GM18520 (cell line): ENCODE measurements around the gene PTP4A2.
"Not testable (repeated sequence)": the region's sequence is repeated elsewhere in the genome, so short reads cannot be mapped to it uniquely, and the experiment has no call there.

Source experiments
- ATAC-seq: cut with Tn5 transposase; IDR thresholded peaks from one replicate; pipeline ENCODE4 v1.9.1; 2021; ENCODE audit not compliant: unreplicated experiment

PTP4A2 gene

DNA sequence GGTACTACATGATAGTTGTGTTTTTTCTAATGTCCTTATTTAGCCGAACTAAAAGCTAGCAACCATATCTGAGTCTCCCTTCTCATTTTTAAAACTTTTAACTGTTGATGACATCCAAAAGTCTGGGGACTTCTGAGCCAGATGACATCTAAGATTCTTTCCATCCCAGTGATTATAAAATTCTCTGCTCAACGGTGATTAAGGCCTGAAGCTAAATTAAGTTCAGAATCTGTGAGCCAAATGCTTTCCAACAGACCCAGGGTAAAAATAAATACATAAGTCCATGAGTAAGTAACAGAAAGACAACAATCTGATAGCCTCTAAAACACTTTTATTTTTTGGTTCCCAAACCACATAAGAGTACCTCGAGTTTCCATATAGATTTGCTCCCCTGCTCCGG, 13.1 kb upstream of the PTP4A2 start:
- no peak for ATAC-seq

DNA sequence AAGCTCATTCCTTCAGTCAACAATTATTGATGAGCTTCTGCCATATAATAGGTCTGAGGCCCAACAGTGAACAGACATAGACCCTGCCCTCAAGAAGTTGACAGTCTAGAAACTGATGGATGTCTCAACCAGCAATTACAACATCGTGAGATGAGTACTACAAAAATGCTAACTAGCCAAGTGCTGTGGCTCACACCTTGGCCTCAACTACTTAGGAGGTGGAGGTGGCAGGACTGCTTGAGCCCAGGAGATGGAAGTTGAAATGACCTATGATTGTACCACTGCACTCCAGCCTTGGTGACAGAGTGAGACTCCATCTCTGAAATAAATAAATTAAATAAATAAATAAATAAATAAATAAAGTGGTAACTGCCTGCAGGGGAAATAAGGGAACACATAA, 11.7 kb upstream of the PTP4A2 start:
- no peak for ATAC-seq

DNA sequence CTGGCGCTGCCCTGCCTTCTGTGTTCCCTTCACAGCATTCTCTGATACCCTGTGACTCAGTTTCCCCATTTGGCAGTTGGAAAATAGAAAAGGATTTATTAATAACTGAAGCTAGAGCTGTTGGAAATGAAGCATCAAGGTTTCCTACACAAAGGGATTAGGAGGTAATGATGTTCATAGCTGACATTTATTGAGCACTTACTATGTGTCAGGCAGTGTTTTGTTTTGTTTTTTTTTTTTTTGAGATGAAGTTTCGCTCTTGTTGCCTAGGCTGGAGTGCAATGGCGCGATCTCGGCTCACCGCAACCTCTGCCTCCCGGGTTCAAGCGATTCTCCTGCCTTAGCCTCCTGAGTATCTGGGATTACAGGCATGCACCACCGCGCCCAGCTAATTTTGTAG, 7.5 kb upstream of the PTP4A2 start:
- ATAC-seq: not testable (repeated sequence)

DNA sequence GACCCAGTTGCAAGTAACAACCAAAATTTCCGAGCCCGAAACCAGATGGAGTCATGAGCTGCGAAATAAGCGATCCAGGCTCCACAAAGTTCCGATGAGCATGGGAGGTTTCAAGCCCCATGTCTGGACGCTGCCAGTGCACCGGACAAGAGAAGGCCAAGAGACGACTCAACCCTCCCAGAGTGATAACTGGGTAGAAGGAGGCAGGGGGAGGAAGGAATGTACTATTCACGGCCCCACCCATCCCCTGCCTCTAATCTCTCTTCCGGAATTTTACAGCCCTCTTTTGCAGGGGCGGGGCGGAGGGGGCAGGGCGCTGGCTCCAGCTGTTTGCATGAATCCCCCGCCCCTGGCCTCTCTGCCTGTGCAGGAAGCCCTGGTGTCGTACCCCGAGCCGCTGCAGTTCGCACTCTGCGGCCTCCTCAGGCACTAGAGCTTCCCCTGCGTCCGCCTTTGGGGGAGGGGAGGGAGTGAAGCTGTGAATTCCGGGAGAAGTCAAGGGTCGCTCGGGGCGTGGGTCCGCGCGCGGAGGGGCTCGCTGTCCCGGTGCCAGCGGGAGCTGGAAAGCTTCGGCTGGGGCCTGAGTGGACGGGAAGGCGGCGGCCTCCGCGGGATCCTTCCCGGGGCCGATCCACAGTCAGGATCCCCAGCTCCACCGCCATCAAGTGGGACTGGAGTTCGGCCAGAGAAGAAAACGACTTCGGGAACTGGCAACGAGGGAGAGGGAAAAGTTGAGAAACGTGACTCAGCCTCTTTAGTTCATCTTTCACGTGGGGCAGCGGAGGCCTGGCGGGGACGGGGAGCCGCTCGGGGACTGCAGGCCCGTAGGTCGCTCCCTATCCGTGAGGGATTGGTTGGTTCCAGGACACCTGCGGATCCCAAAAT, 6.3 kb upstream of the PTP4A2 start:
- no peak for ATAC-seq

DNA sequence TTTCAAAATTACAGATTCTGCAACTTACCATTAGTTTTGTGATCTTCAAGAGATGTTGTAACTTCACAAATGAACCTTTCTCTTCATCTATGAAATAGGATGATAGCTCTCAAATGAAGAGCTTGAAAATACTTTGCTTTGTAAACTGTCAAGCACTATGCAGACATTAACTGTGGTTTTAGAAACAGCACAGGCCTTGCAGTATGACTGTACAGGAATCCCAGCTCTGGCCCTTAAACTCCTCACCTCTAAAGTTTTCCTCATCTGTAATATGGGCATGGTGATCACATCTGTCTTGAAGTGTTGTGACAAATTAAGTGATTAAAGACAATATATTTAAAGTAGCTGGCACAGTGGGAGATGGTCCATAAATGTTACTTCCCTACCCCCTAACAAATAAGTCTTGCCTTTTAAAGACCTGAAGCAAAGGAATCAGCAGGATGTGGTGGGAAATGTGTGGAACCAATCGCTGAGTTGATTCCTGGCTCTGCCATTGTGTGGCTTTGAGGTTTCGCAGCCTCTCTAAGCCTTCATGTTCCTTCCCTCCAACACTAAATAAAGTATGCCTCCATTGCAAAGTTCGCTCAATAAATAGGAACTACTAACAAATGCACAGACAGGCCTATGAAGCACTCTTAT, 5.5 kb upstream of the PTP4A2 start:
- ATAC-seq: no peak

DNA sequence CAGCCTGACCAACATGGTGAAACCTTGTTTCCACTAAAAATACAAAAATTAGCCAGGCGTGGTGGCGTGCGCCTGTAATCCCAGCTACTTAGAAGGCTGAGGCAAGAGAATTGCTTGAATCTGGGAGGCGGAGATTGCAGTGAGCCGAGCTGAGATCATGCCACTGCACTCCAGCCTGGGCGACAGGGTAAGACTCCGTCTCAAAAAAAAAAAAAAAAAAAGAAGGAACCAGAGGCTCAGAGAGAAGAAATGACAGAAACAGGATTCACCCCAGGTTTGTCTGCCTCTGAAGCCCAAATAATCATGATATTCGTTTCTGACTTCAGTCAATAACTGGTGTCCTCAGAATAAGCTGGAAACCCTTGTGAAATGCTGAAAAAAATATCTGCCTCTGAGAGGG, 3.9 kb upstream of the PTP4A2 start:
- not testable (repeated sequence) for ATAC-seq

DNA sequence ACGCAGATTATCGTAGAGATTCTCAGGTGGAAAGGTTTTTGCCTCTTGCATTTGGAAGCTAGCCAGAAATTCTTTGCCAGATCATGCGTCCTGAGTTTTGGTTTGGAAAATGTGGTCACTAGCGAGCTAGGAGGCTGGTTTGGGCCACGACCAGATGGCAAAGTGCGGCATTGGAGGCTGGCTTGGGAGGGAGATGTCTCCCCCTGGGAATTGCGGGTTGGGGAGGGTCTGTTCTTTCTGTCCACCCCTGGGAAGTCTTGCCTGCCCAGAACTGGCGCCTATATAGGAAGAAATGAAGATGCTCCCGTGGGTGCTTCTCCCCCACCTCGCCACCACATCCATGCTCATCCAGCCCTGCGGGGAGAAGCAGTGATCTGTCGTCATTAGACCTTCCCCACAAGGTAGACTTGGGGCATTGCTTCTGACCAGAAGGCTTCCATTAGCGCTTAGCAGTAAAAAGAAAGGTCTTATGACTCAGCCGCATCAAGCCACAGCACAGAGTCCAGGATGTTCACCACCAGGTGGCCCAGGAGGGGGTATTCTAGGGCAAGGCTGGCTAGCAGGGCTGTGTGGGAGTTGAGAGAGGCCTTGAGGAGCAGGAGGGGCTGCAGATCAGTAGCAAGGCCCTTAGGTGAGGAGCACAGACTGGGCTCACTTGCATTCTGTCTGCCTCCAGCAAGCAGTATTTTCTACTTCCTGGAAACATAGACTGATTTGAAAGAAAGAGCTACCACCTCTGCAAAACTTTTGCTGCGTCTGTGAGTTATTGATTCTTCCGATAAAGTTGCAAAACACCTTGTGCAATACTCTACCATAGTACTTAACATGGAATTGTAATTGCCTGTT, 1.5 kb upstream of the PTP4A2 start:
- no peak for ATAC-seq

DNA sequence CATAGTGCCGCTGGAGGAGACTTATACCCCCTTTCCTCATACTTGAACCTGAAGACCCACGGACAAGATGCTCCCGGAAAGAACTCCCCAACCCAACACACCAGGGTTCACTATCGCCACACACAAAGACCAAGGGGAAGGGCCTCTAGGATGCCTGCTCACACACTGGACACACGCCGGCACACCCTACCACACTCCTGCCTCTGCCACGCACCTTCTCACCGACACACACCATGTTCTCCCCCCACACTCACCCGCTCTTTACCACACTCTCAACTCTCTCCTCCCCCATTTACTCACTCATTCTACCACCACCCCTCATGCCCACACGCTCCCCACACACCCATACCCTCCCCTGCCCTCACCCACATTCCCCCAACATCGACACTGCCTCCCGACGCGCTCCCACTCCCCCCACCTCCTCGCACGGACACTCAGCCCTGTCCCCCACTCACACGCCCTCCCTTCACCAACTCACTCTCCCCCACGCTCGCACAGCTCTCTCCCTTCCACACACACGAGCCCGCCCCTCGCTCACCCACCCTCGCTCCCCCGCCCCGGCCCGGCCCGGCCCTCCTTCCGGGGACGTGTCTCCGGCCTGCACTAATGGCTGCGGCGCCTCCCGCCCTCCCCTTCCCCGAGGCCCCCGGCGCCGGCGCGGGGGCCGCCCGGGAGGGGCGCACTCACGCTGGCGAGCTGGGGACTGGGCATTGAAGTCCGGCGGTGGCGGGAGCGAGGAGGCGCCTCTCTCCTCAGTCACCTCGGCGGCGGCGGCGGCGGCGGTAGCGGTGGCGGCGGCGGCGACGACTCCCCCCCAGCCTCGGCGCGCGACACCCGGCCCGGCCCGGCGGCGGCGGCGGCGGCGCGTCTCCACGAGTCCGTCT, 626 bp downstream of the PTP4A2 start:
- ATAC-seq: peak; percentile 9

DNA sequence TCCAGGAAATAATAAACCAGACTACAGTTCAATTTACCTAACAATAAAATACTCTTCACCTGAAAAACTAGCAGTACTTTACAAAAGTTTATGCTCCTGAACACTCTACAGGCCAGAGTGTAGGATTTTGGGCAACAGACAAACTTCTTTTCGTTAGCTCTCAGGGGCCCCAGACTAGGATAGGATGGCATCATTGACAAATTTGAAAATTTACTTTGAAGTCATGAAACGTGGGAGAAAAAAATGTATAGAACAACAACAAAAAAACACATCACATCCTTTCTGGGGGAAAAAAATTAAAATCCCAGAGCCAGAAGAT, 1.2 kb downstream of the PTP4A2 start:
- ATAC-seq: no peak

DNA sequence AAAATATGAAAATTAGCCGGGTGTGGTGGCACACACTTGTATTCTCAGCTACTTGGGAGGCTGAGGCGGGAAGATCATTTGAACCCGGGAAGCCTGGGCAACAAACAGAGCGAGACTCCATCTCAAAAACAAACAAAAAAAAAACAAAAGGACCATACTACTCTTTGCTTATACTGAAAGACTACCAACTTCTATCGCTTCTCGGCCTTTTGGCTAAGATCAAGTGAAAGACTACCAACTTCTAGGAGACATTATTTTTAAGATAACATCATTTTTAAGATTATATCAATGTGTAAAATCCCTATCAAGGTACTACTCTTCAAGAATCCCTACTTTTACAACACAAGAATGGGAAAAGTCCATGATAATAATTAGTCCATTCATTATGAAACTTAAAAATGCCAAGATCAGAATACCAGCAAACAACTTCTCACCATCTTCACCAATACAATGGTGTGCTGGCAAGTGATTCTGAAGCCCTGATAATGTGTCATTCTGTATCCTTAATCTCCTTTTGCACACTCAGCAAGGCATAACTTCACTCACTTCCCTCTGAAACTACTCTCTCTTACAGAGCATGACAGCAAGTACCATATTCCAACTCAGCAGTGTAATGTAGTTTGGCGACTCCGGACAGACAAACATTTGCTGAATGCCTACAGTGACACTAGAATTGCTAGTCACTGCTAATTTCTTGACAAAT, 1.7 kb downstream of the PTP4A2 start:
- no peak for ATAC-seq

DNA sequence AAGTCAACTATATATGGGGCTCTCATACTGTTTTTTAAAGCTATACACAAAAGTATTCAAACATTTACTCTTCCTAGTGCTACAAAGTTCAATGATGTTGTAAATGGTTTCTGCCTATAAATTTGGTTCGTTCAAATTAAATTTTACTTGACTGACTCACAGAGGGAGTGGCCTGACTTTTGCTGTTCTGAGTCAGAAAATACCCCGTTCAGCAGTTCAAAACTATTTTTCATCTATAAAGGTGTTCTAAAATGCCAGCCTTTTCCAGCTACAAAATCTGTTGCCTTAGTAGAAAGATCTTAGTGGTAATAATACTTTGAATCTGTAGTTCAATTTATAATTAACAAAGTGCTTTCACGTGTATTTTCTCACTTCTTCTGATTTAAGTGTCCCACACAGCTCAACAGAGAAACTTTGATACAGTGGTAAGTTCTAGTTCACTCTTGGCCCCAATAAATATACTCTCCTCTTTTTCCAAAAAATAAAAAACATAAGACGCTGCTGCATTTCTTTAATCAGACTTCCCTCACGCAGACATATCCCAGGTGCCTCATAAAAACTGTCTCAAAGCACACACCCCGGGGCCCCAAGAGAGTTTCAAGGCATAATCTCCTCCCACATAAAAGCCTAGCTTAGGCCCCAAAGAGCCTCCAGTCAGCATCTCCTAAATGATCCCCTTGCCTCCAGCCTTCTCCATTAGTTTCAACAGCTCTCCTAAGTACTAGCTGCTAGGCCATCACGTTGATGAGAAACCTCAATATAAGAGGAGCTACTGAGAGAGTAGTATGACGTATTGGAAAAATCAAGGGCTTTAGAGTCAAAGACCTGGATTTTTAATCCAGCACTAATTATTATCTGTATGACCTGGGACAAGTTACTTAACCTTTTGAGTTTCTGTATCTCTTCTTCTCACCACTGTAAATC, 3.2 kb downstream of the PTP4A2 start:
- no peak for ATAC-seq

DNA sequence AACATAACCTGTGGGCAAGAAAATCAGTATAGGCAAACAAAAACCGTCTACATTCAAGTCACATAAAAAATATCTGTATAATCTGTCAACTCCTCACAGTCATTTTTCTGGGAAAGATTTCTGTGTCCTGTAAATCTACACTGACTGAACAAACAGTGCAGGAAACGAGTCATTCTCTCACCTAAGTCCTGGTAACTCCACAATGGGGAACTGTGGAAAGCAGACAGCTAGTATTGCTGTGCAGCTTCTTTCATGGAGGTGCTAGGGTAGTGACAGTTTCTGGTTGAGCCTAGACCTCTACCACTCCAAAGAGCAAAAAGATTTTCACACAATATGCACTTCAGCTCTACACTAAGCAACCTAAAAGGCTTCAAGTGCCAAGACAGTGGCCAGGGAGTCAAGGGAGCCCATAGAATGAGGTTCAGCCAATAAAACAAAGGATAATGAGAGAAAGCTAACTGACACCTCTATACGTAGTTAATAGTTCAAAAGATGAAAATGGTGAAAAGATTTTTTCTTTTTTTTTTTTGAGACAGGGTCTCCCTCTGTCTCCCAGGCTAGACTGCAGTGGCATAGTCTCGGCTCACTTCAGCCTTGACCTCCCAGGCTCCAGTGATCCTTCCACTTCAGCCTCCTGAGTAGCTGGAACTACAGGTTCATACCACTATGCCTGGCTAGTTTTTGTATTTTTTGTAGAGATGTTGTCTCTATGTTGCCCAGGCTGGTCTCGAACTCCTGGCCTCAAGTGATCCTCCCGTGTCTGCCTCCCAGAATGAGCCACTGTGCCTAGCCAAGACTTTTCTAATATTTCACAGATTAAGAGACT, 5.5 kb downstream of the PTP4A2 start:
- ATAC-seq: no peak

DNA sequence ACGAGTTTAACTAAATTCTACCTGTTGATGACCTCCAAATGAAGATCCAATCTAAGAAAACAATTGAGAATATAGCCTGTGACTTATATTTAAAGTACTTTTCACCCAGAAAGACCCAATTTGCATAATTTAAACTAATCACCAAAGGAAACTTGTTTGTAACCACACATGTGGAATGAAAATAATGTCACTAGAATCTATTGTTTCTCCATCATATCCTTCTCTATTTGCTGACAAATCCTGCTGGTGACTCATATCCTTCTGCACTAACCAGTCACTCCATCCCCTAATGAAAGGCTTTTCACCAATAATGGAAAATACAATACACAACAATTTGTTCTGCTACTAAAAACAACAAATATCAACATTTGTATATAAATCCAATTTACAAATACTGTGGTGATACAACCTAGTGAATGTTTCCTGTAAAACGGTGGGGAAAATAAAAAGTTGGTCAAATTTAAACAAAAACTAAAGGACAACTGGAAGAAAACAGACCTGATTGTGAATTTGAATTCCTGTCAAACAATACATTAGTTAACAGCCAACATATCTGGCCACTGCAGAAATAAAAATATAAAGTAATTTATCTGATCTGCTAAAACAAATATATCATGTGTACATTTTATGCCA, 6.5 kb downstream of the PTP4A2 start:
- no peak for ATAC-seq

DNA sequence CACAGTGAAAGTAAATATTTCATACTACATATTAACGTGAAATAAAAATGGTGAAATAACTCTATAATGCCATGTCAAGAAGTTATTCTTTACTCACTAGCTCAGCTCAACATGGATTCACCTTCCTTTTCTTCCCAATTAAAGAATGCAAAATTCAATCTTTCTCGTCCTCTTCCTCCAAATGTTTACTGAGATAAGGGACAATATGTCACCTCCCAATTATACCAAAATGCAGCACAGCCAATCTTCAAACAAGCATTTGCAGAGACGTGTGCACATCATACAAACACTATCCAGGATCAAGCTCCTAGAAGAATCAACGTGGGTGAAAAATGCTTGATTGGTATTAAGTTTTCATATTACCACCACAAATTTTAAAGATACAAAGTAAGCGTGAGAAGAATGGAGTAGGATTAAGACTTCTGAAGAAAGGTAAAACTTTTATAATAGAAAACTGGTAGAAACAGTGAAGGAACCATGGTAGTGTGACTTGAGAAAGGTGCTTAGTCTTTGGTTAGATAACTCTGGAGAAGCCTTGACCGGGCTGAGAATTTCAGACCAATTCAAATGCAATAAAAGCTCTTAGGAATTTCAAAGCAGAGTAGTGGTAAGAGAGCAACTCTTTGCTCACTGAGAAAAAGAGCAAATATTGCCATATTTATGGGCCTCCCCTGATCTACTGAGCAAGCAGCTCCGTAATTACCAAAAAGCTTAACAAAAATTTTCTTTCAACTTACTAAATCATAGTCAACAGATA, 7.2 kb downstream of the PTP4A2 start:
- no peak for ATAC-seq

DNA sequence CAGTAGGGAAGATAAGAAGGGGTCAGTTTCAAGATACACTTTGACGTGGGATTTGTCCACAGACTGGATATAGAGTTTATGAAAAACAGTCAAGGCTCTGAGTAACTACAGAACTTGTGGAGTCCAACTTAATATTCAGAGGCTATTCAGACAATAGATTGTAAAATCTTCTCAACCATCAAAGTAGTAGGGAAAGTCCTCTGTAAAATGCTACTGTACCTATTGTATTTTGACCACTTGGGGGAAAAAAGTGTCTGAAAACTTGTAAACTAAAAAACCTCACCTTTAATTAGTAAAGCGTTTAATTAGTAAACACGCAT, 10.5 kb downstream of the PTP4A2 start:
- ATAC-seq: no peak

DNA sequence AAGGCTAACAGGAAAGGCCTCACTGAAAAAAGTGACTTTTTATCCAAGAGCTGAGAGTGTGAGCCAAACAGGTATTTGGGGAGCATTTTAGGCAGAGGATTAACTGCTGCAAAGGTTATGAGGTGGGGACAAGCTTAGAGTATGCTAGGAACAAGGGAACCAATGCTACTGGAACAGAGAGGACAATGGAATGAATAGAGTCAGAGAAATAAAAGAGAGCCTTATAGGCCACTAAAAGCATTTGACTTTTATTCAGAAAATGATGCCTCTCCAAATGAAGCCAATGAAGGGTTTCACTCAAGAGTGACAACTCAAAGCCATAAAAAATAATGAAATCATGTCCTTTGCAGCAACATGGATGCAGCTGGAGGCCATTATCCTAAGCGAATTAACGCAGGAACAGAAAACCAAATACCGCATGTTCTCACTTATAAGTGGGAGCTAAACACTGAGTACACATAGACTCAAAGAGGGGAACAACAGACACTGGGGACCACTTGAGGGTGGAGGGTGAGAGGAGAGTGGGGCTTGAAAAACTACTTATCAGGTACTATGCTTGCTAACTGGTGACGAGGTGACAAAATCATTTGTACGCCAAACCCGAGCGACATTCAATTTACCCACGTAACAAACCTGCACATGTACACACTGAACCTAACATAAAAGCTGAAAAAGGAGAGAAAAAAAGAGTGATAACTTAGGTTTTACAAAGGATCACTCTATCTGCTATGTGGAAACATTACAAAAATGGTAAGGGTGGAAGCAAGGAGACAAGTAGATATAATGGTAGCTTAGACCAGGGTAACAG, 11.1 kb downstream of the PTP4A2 start:
- no peak for ATAC-seq
